GM18873 (cell line): ENCODE results near the gene STK11.
"Not testable (repeated sequence)": the region's sequence is repeated elsewhere in the genome, so short reads cannot be mapped to it uniquely, and the experiment has no call there.

Source experiments
- ATAC-seq: cut with Tn5 transposase; IDR thresholded peaks from one replicate; pipeline ENCODE4 v1.9.1; 2021; ENCODE audit warnings: mild to moderate bottlenecking, moderate library complexity, moderate number of reproducible peaks; ENCODE audit not compliant: unreplicated experiment, low FRiP score

Gene STK11

GRCh38 chr19:1206150-1206863 is 729 bp downstream of the STK11 start:
- no peak for ATAC-seq

DNA sequence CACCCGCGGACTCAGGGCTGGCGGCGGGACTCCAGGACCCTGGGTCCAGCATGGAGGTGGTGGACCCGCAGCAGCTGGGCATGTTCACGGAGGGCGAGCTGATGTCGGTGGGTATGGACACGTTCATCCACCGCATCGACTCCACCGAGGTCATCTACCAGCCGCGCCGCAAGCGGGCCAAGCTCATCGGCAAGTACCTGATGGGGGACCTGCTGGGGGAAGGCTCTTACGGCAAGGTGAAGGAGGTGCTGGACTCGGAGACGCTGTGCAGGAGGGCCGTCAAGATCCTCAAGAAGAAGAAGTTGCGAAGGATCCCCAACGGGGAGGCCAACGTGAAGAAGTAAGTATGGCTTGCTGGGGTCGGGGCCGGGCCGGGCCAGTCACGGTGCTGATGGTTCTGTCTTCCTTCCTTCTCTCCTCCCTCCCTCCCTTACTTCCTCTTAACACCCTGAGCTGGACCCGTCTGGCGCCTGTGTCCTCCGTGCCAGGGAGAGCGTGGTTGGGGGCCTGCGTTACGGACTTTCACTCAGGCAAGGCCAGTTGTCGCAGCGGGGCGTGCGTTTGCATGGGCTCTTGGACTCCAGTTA is 1.4 kb downstream of the STK11 start:
- no peak for ATAC-seq

GRCh38 chr19:1208830-1209229 is 3.3 kb downstream of the STK11 start:
- not testable (repeated sequence) for ATAC-seq

DNA sequence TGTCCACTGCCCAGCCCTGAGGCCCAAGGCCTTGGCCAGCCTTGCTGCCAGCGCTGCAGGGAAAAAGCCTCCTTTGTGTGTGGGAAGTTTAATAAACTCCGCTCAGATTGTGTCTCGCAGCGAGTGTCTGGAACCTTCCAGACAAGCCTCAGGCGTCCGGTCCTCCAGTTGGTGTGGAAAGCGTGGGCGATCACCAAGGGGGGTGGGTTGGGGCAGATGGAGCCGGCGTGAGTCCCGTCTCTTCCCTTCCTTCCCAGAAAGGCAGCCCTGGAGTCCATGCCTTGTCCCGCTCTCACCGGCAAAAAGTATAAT is 4.6 kb downstream of the STK11 start:
- ATAC-seq: no peak

DNA sequence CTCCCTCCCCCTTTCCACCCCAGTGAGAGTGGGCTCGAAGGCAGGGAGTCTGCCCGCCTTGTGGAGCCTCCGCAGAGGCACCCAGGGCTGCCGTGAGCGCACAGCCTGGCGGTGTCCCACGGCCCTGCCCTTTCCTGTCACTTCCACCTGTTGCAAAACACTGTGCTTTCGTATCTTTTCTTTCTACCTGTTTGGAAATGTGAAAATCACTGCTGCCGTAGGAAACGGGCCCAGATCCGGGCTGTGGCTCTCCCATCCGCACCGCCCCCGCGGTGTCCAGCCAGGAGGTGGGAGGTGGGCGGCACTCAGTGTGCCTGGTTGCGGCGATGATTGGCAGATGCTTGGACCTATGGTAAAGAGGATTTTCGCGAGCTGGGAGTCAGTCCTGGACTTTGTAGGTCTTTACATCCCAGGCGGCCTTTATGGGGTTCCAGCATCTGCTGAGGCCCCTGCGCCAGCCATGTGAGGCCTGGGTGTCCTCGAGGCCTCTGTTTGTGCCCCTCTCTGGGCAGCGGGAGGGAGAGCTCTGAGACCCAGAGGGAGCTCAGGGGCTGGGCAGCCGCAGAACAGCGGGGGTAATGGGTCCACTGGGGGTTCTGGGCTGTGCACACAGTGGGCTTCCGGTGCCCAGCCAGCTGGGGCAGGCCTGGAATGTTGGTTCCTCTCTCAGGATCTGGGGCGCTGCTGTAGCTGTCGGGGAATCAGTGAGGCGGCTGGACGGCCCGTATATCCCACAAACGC is 6.1 kb downstream of the STK11 start:
- no peak for ATAC-seq

DNA sequence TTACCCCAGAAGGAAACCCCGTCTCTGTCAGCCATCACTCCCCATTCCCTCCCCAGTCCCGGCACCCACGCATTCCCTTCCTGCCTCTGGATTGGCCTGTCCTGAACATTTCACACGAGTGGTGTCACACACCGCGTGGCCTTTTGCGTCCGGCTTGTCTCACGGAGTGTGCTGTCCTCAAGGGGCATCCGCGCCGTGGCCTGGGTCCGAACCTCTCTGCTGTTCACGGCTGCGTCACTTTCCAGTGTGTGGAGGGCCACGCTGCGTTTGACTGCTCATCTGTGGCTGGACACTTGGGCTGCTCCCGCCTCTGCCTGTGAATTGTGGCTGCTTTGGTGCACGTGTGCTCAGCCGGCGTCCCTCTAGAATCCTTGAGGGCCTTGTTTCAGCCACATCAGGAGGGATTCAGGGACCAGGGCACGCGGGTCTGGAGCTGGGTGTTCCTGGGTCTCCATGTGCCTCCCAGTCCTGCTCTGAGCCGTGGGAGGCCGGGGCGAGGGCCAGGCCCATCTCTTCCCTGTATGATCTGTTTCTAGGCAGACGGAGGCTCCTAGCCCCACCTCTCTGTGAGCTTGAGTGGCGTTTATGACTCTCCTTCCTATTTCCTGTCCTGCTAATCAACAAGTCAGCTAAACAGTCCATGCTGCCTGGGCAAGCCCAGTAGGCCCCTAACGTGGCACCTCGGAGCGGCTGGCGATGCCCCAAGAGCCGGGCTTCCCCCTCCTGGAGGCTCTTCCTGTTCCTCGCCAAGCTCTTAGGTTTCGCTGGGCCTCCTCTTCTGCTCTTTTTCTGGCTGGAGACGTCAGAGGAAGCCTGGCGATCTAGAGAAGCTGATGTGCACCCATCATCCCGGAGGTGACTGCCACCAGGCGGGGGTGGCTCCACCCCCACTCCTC is 8.1 kb downstream of the STK11 start:
- no peak for ATAC-seq

DNA sequence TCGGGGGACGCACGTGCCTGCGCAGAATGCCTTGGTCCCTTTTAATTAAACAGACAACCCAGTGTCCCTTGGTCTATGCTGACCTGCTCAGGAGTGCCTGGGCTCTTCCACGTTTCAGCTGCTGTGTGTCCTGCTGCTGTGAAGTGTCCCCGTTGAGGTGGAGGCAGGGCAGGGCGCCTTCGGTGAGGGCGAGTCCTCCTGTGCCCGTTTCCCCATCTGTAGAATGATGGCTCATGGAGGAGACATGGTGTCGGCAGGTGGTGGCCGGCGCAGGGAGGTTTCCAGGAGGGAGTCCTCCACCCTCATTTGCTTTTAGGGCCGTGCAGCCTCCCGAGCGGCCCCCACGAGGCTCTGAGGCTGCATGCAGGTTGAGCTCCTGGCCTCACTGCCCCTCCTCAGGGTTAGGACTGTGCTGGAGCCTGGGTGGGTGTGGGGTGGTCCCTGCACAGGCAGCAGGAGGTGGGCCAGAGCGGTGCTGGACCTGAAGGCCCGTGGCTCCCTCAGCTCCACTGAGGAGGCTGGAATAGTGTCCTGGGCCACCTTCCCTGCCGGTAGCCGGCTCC is 8.8 kb downstream of the STK11 start:
- ATAC-seq: no peak

DNA sequence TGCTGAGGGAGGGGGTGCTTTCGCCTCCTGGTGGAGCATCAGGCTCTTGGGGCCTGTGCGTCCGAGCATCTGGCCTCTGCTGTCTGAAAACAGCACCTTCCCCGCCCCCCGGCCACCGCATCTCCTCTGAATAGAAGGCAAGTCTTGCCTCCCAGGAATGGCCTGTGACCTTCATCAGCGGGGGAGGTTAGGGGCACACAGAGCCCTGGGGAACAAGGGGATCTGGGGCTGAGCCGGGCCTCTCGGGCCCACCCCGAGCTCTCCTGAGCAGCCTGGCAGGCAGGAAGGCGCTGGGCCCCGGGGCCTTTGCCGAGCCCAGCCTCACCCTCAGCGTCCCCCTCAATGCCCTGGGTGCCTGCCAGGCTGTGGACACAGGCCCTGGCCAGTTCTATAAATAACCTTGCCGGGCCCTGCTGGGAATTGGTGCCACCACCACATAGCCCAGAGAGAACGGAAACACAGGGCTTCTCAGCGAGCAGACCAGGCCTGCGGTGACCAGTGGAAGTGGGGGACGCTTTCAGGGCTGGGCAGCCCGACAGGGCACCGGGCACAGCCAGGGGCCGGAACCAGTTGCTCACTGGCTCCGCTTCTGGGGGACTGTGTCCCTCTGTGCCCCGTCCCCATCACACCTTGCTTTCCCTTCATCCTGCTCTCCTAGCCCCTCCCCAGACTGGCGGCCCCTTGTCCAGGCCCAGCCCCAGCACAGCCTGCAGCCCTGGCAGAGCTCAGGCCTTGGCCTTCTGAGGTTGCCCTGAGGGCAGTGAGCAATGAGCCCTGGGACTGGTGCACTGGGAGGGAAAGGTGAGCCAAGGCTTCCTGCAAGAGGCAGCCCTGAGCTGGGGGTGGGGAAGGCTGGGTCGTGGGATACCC is 9.5 kb downstream of the STK11 start:
- no peak for ATAC-seq

GRCh38 chr19:1216756-1217155 is 11.2 kb downstream of the STK11 start:
- no peak for ATAC-seq

- no peak for ATAC-seq
Measured at GRCh38 chr19:1217366-1217765, 11.8 kb downstream of the STK11 start.

DNA sequence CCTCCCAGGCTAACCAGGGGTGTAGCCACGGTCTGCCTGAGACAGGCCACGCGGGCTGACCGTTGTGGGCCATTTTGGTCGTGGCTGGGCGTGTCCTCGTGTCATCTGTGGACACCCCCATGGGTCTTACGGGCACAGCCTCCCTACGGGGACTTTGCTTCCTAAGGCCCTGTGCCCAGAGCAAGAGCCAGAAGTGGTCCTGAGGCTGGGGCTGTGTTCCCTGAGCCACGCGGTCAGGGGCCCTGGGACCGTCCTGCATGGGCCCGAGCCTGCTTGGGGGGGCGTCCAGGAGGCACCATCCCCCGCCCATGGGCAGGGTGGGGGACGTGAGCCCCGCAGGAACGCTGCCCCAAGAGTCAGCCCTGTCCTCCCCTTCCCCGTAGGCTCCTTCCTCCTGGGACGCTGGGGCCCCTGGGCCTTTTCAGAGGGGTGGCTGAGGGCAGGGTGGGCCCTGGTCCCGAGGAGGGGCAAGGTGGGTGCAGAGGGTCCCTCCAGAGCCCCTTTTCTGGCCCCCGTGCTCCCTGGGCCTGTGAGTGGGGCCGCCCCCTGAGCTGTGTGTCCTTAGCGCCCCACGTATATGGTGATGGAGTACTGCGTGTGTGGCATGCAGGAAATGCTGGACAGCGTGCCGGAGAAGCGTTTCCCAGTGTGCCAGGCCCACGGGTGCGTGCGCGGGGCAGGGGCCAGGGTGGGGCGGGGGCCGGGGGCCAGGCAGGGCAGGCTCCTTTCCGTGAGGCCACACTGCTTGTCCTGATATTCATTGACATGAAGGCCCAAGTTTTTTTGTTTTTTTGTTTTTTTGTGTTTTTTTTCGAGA is 13.4 kb downstream of the STK11 start:
- ATAC-seq: no peak

GRCh38 chr19:1219786-1220476 is 14.4 kb downstream of the STK11 start:
- ATAC-seq: no peak

DNA sequence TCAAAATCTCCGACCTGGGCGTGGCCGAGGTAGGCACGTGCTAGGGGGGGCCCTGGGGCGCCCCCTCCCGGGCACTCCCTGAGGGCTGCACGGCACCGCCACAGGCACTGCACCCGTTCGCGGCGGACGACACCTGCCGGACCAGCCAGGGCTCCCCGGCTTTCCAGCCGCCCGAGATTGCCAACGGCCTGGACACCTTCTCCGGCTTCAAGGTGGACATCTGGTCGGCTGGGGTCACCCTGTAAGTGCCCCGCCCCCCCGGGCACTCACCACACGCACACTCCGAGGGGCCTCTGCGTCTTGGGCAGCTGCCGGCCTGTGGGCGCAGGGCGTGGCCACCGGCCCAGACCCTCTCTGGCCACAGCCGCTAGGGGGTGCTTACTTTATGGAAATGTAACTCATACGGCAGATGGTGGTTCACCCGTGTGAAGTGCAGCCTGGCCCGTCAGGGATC is 14.9 kb downstream of the STK11 start:
- ATAC-seq: no peak

- ATAC-seq: no peak
Measured at GRCh38 chr19:1220976-1221903, 15.7 kb downstream of the STK11 start.

DNA sequence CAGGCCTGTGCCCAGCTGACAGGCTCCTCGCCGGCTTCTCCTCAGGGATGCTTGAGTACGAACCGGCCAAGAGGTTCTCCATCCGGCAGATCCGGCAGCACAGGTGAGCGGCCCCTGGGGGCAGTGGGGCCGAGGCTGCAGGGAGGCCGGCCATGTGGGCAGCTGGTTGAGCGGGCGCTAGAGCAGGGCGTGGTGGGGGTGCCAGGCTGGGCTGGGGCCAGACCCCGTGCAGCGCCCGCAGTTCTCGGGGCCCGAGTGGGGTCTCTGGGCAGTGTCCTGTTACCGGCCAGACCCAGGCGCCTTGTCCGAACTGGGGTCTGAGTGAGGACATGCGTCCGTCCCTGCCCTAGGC is 16.3 kb downstream of the STK11 start:
- ATAC-seq: no peak

- ATAC-seq: no peak
Measured at GRCh38 chr19:1222394-1222793, 16.8 kb downstream of the STK11 start.
